CD4-positive, alpha-beta T cell treated with Interleukin-1 beta for 1 hour (primary cell): ENCODE measurements around the gene CDK2AP2.
"Not testable (repeated sequence)": the region's sequence is repeated elsewhere in the genome, so short reads cannot be mapped to it uniquely, and the experiment has no call there.

Experiments used
- DNase-seq, 2 donors: peaks; one replicate each; pipeline ENCODE4 v3.0.0-alpha.2; 2020 to 2022

CDK2AP2 gene

GRCh38 chr11:67523556-67524479 is 15.9 kb upstream of the CDK2AP2 start:
- no peak for DNase-seq

- no peak for DNase-seq
Observed at GRCh38 chr11:67522844-67523555, 15.0 kb upstream of the CDK2AP2 start, which contains the start of gene CABP2. Gene CABP2, minus strand, starts transcription at chr11:67523446. Its CDS starts 120 bp downstream, at chr11:67523326.

- DNase-seq, result no peak
Observed at GRCh38 chr11:67522338-67522737, 14.4 kb upstream of the CDK2AP2 start.

GRCh38 chr11:67521924-67522323 is 14.0 kb upstream of the CDK2AP2 start:
- DNase-seq, result no peak

- no peak for DNase-seq
Observed at GRCh38 chr11:67520856-67521824, 13.2 kb upstream of the CDK2AP2 start.

- no peak for DNase-seq
Observed at GRCh38 chr11:67519726-67520125, 11.8 kb upstream of the CDK2AP2 start.

- DNase-seq, result no peak
Observed at GRCh38 chr11:67517784-67518552, 10.0 kb upstream of the CDK2AP2 start.

GRCh38 chr11:67516806-67517205 is 8.8 kb upstream of the CDK2AP2 start:
- DNase-seq, result no peak

GRCh38 chr11:67514116-67514515 is 6.2 kb upstream of the CDK2AP2 start:
- DNase-seq, result no peak

- not testable (repeated sequence) for DNase-seq
Observed at GRCh38 chr11:67511558-67511957, 3.6 kb upstream of the CDK2AP2 start.

- no peak for DNase-seq
Observed at GRCh38 chr11:67510023-67510345, 2.0 kb upstream of the CDK2AP2 start.

GRCh38 chr11:67508486-67509121 is 642 bp upstream of the CDK2AP2 start:
- DNase-seq, result peak; percentile 98

GRCh38 chr11:67507242-67507863 is 609 bp downstream of the CDK2AP2 start:
- DNase-seq, result no peak

- no peak for DNase-seq
Observed at GRCh38 chr11:67506426-67507051, 1.4 kb downstream of the CDK2AP2 start.

- DNase-seq, result peak; percentile 91 to 93
Observed at GRCh38 chr11:67505605-67506396, 2.2 kb downstream of the CDK2AP2 start.

- peak; percentile 78 for DNase-seq
Observed at GRCh38 chr11:67504950-67505581, 2.9 kb downstream of the CDK2AP2 start, which contains the start of gene PITPNM1. Gene PITPNM1, minus strand, starts transcription at chr11:67505363. Its CDS starts 1,183 bp downstream, at chr11:67504180.

GRCh38 chr11:67504005-67504949 is 3.7 kb downstream of the CDK2AP2 start:
- DNase-seq, result peak; percentile 41 to 54
